Hepatocyte (in vitro differentiated cells): ENCODE measurements around the gene SPECC1L.
"Not testable (repeated sequence)": the region's sequence is repeated elsewhere in the genome, so short reads cannot be mapped to it uniquely, and the experiment has no call there.

Experiments used
- CTCF ChIP-seq: fragments of 200-600 bp; sonication (generic); IDR thresholded peaks from 2 replicates; pipeline ENCODE4 v1.5.1; 2016; ENCODE audit warnings: antibody characterized with exemption, mild to moderate bottlenecking; ENCODE audit not compliant: poor library complexity
- EZH2 ChIP-seq: fragments of 200-600 bp; sonication (generic); IDR thresholded peaks from 2 replicates; pipeline ENCODE4 v1.6.1; 2016; ENCODE audit warnings: antibody characterized with exemption, mild to moderate bottlenecking, borderline replicate concordance
- EZH2phosphoT487 ChIP-seq: fragments of 200-600 bp; sonication (generic); IDR thresholded peaks from one replicate; pipeline ENCODE4 v1.6.1; 2018; ENCODE audit warnings: antibody characterized with exemption, mild to moderate bottlenecking, low read depth, moderate library complexity; ENCODE audit not compliant: unreplicated experiment, severe bottlenecking

- not testable (repeated sequence) for TF ChIP-seq EZH2, CTCF, EZH2phosphoT487
These were observed 4.1 kb upstream of the SPECC1L start for GRCh38 chr22:24266495-24266894.
